Stomach (tissue), 4 donors: ENCODE data around the gene NLRP6.

ENCODE experiments used
- CTCF ChIP-seq, 7 experiments: fragments of 450-650 bp in 4 of 7; fragments of 200-600 bp in 3 of 7; sonication (generic) in 3 of 7; IDR thresholded peaks; one replicate each; pipeline ENCODE4 v1.5.1; 2016 to 2019; ENCODE audit warnings: antibody characterized with exemption in 7 of 7, control low read depth in 2 of 7, mild to moderate bottlenecking in 1 of 7
- EP300 ChIP-seq: sonication (generic); formaldehyde crosslinking; IDR thresholded peaks from one replicate; pipeline ENCODE4 v1.6.1; 2017; ENCODE audit warnings: antibody characterized with exemption
- POLR2AphosphoS5 ChIP-seq, 3 donors: sonication (generic); formaldehyde crosslinking; IDR thresholded peaks; one replicate each; pipeline ENCODE4 v1.6.1; 2016; ENCODE audit warnings: antibody characterized with exemption in 3 of 3

GRCh38 chr11:291281-292210, 13.3 kb downstream of the NLRP6 start:
- no peak for TF ChIP-seq CTCF (IDR thresholded peaks at IDR 0.05)
- TF ChIP-seq POLR2AphosphoS5 (IDR thresholded peaks at IDR 0.05), result no peak
- no peak for TF ChIP-seq EP300
